Measurements from ENCODE around the gene API5.

API5 gene

GRCh38 chr11:43360361-43361032, 48.7 kb downstream of the API5 start:
- Histone ChIP-seq H3K4me3 (ENCODE audit: low read depth, low read length) (no peak overlapping the region), H3K9me3 (ENCODE audit: severe bottlenecking) (no peaks in the 10 kb centered on the region), H3K36me3 (peaks cover 8% of the 10 kb centered on the region), H3K27ac (no peak overlapping the region), H3K27me3 (ENCODE audit: insufficient read depth, low read depth, severe bottlenecking) (no peaks in the 10 kb centered on the region)
- no peak for DNase-seq
- no peak for TF ChIP-seq CTCF (IDR thresholded peaks at IDR 0.05; ENCODE audit: low read depth, low read length)

- Histone ChIP-seq H3K36me3 (peaks cover 19% of the 10 kb centered on the region), H3K27ac (no peak overlapping the region)
- no peak for TF ChIP-seq CTCF (IDR thresholded peaks at IDR 0.05; ENCODE audit: low read depth, low read length)
These were observed 54.9 kb downstream of the API5 start for GRCh38 chr11:43366677-43367076.

GRCh38 chr11:43367382-43368178, 55.8 kb downstream of the API5 start:
- Histone ChIP-seq H3K27me3 (ENCODE audit: insufficient read depth, low read depth, severe bottlenecking) (no peaks in the 10 kb centered on the region), H3K4me3 (ENCODE audit: low read depth, low read length) (no peak overlapping the region), H3K36me3 (peaks cover 21% of the 10 kb centered on the region), H3K9me3 (ENCODE audit: severe bottlenecking) (no peaks in the 10 kb centered on the region), H3K27ac (no peak overlapping the region)
- no peak for TF ChIP-seq CTCF (IDR thresholded peaks at IDR 0.05; ENCODE audit: low read depth, low read length)
- DNase-seq, result no peak

More at GRCh38 chr11:43366677-43367076, 54.9 kb downstream of the API5 start:
- Histone ChIP-seq H3K27me3 (ENCODE audit: insufficient read depth, low read depth, severe bottlenecking) (no peaks in the 10 kb centered on the region), H3K9me3 (ENCODE audit: severe bottlenecking) (no peaks in the 10 kb centered on the region), H3K4me3 (ENCODE audit: low read depth, low read length) (no peak overlapping the region)
- no peak for DNase-seq

- Histone ChIP-seq H3K4me3 (ENCODE audit: low read depth, low read length) (no peak overlapping the region), H3K9me3 (ENCODE audit: severe bottlenecking) (no peaks in the 10 kb centered on the region), H3K36me3 (peaks cover 24% of the 10 kb centered on the region), H3K27me3 (ENCODE audit: insufficient read depth, low read depth, severe bottlenecking) (no peaks in the 10 kb centered on the region), H3K27ac (no peak overlapping the region)
- no peak for DNase-seq
- TF ChIP-seq CTCF (IDR thresholded peaks at IDR 0.05; ENCODE audit: low read depth, low read length), result no peak
These were observed 64.3 kb downstream of the API5 start for GRCh38 chr11:43376065-43376464.

- no peak for DNase-seq
- peaks cover 20% of the 10 kb centered on the region for H3K36me3 ChIP-seq
These were observed 64.8 kb downstream of the API5 start for GRCh38 chr11:43376594-43376993.

More at GRCh38 chr11:43376594-43376993, 64.8 kb downstream of the API5 start:
- H3K9me3 ChIP-seq (ENCODE audit: severe bottlenecking), result no peaks in the 10 kb centered on the region
- TF ChIP-seq CTCF (IDR thresholded peaks at IDR 0.05; ENCODE audit: low read depth, low read length), result no peak
- no peaks in the 10 kb centered on the region for H3K27me3 ChIP-seq (ENCODE audit: insufficient read depth, low read depth, severe bottlenecking)
- H3K4me3 ChIP-seq (ENCODE audit: low read depth, low read length), result no peak overlapping the region
- H3K27ac ChIP-seq, result no peak overlapping the region

Data from WERI-Rb-1 (cell line).